Type B pancreatic cell (in vitro differentiated cells): ENCODE results near the gene HS3ST3B1. TPM values are rescaled to one million over a fixed set of nuclear protein-coding genes. Genes with fewer than 3 reads are reported as not detected.

Experiments used
- DNase-seq: peaks from one replicate; pipeline ENCODE4 v3.0.0; 2021; ENCODE audit warnings: mixed read lengths; ENCODE audit not compliant: unreplicated experiment; ENCODE audit errors: extremely low spot score
- H3K27ac Mint-ChIP-seq: 2 replicates; pipeline ENCODE4 v1.8.0; 2021; ENCODE audit warnings: mild to moderate bottlenecking, mixed read lengths
- H3K27me3 Mint-ChIP-seq: 2 replicates; pipeline ENCODE4 v1.8.0; 2021; ENCODE audit warnings: mixed read lengths
- H3K36me3 Mint-ChIP-seq: 2 replicates; pipeline ENCODE4 v1.8.0; 2021; ENCODE audit warnings: mixed read lengths
- H3K4me1 Mint-ChIP-seq: one replicate; pipeline ENCODE4 v1.8.0; 2021; ENCODE audit warnings: mixed read lengths; ENCODE audit not compliant: unreplicated experiment
- H3K4me3 Mint-ChIP-seq: 2 replicates; pipeline ENCODE4 v1.8.0; 2021; ENCODE audit warnings: mild to moderate bottlenecking, mixed read lengths
- H3K9me3 Mint-ChIP-seq: 2 replicates; pipeline ENCODE4 v1.8.0; 2021; ENCODE audit warnings: mixed read lengths
- total RNA-seq: library from RNA; stranded (reverse); gene quantifications from 2 replicates; pipeline ENCODE4 v1.2.1, GENCODE V29; 2021; ENCODE audit warnings: low replicate concordance
- TF ChIP-seq, protein P1 (sequence below): fragments of 200-600 bp; sonication (generic); conservative IDR thresholded peaks from 2 replicates; pipeline ENCODE4 v1.5.0; 2021; ENCODE audit warnings: antibody characterized with exemption, mild to moderate bottlenecking

The HS3ST3B1 gene
- total RNA-seq, 1 donor from 2014 or later = 12.9 TPM

DNA sequence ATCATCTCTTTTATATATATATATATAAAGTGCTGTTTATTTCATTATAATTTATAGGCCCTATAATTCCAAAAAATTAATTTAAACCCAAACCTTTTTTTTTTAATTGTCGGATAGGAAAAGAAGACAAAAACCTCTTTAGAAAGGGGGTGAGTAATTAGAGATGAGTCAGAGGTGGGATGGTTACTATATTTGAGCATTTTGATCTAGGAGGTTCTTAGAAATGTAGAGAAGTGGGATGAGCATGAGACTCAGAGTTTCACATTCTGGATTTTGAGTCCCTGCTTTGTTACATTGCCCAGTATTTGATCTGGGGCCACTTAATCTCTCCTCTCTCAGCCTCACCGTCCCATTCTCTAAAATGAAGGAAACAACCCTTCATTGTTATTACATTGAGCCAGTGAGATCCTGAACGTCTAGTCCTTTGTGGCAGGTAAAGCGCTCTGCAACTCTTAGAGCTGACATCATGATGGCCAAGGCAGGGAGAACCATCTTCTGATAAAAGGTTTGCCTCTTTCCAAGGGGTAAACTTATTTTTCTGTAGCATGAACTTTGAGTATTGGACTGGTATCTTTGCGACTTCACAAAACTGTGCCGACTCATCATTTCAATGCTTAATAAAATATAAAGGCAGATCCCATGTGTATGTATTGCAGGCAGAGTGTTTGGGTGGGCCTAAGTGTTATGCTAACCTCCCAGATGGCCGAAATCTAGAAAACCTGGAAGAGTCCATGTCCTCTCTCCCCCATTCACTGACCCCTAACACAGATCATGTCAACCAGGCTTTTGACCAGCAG lies 21.3 kb downstream of the HS3ST3B1 start:
- TF ChIP-seq, protein P1, sequence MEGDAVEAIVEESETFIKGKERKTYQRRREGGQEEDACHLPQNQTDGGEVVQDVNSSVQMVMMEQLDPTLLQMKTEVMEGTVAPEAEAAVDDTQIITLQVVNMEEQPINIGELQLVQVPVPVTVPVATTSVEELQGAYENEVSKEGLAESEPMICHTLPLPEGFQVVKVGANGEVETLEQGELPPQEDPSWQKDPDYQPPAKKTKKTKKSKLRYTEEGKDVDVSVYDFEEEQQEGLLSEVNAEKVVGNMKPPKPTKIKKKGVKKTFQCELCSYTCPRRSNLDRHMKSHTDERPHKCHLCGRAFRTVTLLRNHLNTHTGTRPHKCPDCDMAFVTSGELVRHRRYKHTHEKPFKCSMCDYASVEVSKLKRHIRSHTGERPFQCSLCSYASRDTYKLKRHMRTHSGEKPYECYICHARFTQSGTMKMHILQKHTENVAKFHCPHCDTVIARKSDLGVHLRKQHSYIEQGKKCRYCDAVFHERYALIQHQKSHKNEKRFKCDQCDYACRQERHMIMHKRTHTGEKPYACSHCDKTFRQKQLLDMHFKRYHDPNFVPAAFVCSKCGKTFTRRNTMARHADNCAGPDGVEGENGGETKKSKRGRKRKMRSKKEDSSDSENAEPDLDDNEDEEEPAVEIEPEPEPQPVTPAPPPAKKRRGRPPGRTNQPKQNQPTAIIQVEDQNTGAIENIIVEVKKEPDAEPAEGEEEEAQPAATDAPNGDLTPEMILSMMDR = no peak
- DNase-seq = no peak
- H3K27ac Mint-ChIP-seq = no peak overlapping the region
- H3K36me3 Mint-ChIP-seq = peaks cover 8% of the 10 kb centered on the region
- peaks cover 5% of the 10 kb centered on the region for H3K9me3 Mint-ChIP-seq
- H3K4me1 Mint-ChIP-seq = peaks cover 35% of the 10 kb centered on the region
- H3K4me3 Mint-ChIP-seq = no peak overlapping the region
- H3K27me3 Mint-ChIP-seq = peaks cover 25% of the 10 kb centered on the region

DNA sequence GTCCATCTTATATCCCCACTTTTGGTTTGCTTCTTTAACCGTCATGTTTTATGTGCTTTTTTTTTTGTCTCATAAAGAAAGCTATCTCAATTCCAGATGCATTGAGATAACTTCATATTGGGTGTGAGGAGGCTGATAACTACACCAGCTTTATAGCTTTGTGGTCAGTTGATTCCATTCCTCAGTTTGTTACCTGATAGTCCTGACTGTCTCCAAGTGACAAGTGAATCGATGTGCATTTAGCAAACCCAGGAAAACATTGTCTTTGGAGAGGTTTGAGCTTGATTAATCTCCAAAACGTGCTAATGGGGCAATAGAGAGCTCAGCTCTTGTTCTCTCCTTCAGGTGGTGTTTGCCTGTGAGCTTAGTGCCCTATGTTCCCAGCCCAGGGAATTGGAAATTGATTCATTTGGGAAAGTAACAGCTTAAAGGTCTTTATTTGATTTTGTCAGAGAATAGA lies 22.7 kb downstream of the HS3ST3B1 start:
- peaks cover 34% of the 10 kb centered on the region for H3K4me1 Mint-ChIP-seq
- H3K4me3 Mint-ChIP-seq = no peak overlapping the region
- DNase-seq = no peak
- H3K27me3 Mint-ChIP-seq = peaks cover 21% of the 10 kb centered on the region
- H3K27ac Mint-ChIP-seq = no peak overlapping the region
- H3K9me3 Mint-ChIP-seq = peaks cover 9% of the 10 kb centered on the region
- TF ChIP-seq, protein P1 = no peak
- H3K36me3 Mint-ChIP-seq = peaks cover 9% of the 10 kb centered on the region

DNA sequence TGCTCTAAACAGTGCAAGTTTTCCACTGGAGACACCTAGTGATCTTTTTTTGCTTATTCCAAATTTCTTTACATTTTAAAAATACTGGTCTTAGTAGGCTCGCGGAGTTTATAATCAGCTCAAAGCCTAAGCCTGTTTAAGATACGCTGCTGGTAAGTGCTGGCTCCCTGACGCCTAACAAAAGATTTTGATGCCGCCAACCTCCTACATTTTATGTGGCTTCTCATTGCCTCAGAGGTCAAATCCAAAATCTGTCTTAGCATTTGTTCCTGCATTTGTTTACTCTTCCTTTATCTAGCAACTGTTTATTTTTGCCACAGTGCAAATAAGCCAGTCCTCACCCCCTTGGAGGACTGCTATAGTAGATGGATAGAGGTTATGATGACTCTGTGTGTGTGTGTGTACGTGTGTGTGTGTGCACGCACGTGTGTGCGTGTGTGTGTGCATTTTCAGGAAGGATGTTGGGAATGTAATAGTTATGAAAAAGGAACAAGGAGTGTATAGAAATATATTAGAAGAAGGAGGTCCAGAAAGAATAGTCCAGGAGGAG lies 24.8 kb downstream of the HS3ST3B1 start:
- no peak for DNase-seq

DNA sequence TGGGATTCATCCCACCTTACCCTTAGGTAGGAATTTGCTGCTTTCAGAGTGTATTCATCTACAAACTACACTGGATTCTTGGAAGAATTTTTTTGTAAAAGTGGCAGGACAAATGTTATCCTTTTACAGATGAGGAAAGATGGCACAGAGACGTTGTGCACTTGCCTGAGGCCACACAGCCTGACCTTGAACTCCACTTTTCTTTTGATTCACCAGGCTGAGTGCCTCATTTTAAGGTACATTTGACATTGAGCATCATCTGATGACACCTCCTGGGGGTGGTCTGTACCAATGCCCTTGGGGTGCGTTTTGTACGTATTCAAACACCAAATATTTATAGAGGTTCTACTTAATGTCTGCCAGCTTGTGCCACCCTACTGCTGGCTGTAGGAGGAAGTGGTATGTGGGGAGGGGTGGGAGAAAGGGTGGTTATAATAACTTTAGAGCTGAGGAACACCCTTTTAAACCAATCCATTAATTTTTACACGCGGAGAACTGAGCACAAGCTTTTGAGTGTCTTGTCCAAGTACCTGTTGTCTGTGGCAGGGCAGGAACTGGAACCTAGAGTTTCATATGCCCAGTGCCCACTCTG lies 29.1 kb downstream of the HS3ST3B1 start:
- H3K9me3 Mint-ChIP-seq = peaks cover 9% of the 10 kb centered on the region
- no peak overlapping the region for H3K4me3 Mint-ChIP-seq
- H3K36me3 Mint-ChIP-seq = peaks cover 9% of the 10 kb centered on the region
- H3K4me1 Mint-ChIP-seq = peaks cover 23% of the 10 kb centered on the region
- peaks cover 9% of the 10 kb centered on the region for H3K27me3 Mint-ChIP-seq
- TF ChIP-seq, protein P1 = no peak
- H3K27ac Mint-ChIP-seq = no peak overlapping the region
- no peak for DNase-seq

More for the DNA sequence above, 24.8 kb downstream of the HS3ST3B1 start:
- Mint-ChIP-seq H3K36me3 (peaks cover 9% of the 10 kb centered on the region), H3K27ac (no peak overlapping the region), H3K9me3 (peaks cover 9% of the 10 kb centered on the region), H3K4me3 (no peak overlapping the region), H3K4me1 (peaks cover 29% of the 10 kb centered on the region), H3K27me3 (peaks cover 11% of the 10 kb centered on the region)
- TF ChIP-seq, protein P1 = no peak

DNA sequence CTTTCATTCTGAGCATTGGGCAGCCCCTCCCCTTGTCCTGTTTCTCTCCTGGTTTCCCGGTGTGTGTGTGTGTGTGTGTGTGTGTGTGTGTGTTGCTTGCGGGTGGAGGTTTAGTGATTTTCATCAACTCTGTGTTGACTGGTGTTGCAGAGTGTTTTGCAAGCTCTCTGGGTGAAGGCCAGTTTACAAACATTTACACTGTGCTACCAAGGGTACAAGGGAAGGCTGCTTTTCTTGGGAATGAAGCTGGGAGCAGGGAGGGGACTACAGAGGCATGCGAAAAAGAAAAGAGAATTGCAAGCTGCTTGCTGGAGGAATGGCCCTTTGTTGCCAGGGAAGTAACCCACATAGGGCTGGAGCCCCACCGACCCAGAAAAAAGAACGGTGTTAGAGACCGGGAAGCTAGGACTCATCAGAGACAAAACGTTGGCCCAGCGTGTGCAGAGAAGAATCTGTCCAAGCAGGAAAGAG lies 29.6 kb downstream of the HS3ST3B1 start:
- Mint-ChIP-seq H3K4me3 (no peak overlapping the region), H3K27ac (no peak overlapping the region)

More for the DNA sequence above, 29.6 kb downstream of the HS3ST3B1 start:
- Mint-ChIP-seq H3K4me1 (peaks cover 23% of the 10 kb centered on the region), H3K36me3 (peaks cover 9% of the 10 kb centered on the region), H3K9me3 (peaks cover 9% of the 10 kb centered on the region), H3K27me3 (peaks cover 9% of the 10 kb centered on the region)
- DNase-seq = no peak
- TF ChIP-seq, protein P1 = no peak
